Parathyroid adenoma (tissue), 2 donors: ENCODE results near the gene KNOP1.

Experiments
- H2AFZ ChIP-seq: fragments of 300-600 bp; sonication (generic); one replicate; pipeline ENCODE4 v1.7.0; 2017; ENCODE audit warnings: antibody characterized with exemption, mild to moderate bottlenecking
- H3K27ac ChIP-seq: fragments of 300-600 bp; sonication (generic); one replicate; pipeline ENCODE4 v1.7.0; 2017
- H3K27me3 ChIP-seq: fragments of 300-600 bp; sonication (generic); one replicate; pipeline ENCODE4 v1.7.0; 2017; ENCODE audit warnings: low read length; ENCODE audit not compliant: control insufficient read depth, insufficient read depth
- H3K36me3 ChIP-seq: fragments of 300-600 bp; sonication (generic); one replicate; pipeline ENCODE4 v1.7.0; 2017; ENCODE audit warnings: low read length; ENCODE audit not compliant: control insufficient read depth, insufficient read depth
- H3K4me1 ChIP-seq: fragments of 300-600 bp; sonication (generic); one replicate; pipeline ENCODE4 v1.7.0; 2017; ENCODE audit warnings: control low read depth
- H3K4me2 ChIP-seq: fragments of 300-600 bp; sonication (generic); one replicate; pipeline ENCODE4 v1.7.0; 2017; ENCODE audit warnings: low read length
- H3K4me3 ChIP-seq: fragments of 300-600 bp; sonication (generic); one replicate; pipeline ENCODE4 v1.7.0; 2017; ENCODE audit warnings: low read depth, low read length
- H3K79me2 ChIP-seq: fragments of 300-600 bp; sonication (generic); one replicate; pipeline ENCODE4 v1.7.0; 2017; ENCODE audit warnings: control low read depth
- H3K9ac ChIP-seq: fragments of 300-600 bp; sonication (generic); one replicate; pipeline ENCODE4 v1.7.0; 2017; ENCODE audit warnings: mild to moderate bottlenecking
- H3K9me3 ChIP-seq: fragments of 300-600 bp; sonication (generic); one replicate; pipeline ENCODE4 v1.7.0; 2017; ENCODE audit warnings: low read length; ENCODE audit not compliant: control insufficient read depth
- CTCF ChIP-seq: fragments of 300-600 bp; sonication (generic); IDR thresholded peaks from one replicate; pipeline ENCODE4 v1.7.0; 2017; ENCODE audit warnings: antibody characterized with exemption, mild to moderate bottlenecking
- donor health status: primary hyperparathyroidism.

KNOP1 gene

GRCh38 chr16:19706846-19707245 lies 11.2 kb downstream of the KNOP1 start:
- H3K4me1 ChIP-seq: peaks cover 48% of the 10 kb centered on the region
- no peak for TF ChIP-seq CTCF

DNA sequence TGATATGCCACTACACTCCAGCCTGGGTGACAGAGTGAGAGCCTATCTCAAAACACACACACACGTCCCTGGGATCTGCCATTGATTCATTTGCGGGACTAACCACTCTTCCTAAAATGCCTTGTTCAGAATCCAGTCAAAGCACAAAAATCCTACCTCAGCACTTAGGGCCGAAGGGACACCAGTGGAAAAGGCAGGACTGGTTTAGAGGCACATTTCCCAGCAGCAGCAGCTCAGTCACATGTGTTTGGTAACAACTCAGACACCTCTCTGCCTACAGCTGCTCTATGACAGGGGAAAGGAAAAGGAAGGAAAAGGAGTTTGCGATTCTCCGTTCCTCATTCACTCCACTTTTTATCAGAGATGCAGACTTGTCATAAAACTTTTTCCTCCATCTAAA lies 12.2 kb downstream of the KNOP1 start:
- H3K4me2 ChIP-seq: no peak overlapping the region
- peaks cover 43% of the 10 kb centered on the region for H3K4me1 ChIP-seq
- H3K9ac ChIP-seq: no peak overlapping the region
- peaks cover 19% of the 10 kb centered on the region for H3K79me2 ChIP-seq
- H3K27me3 ChIP-seq: no peaks in the 10 kb centered on the region
- no peak overlapping the region for H2AFZ ChIP-seq
- TF ChIP-seq CTCF: no peak
- no peaks in the 10 kb centered on the region for H3K9me3 ChIP-seq
- no peak overlapping the region for H3K4me3 ChIP-seq
- H3K27ac ChIP-seq: peak overlapping the region; percentile 62
- H3K36me3 ChIP-seq: no peaks in the 10 kb centered on the region

More at GRCh38 chr16:19706846-19707245, 11.2 kb downstream of the KNOP1 start:
- Histone ChIP-seq H3K9me3 (no peaks in the 10 kb centered on the region), H3K79me2 (peaks cover 29% of the 10 kb centered on the region), H2AFZ (no peak overlapping the region), H3K4me2 (no peak overlapping the region), H3K9ac (no peak overlapping the region), H3K4me3 (no peak overlapping the region), H3K36me3 (no peaks in the 10 kb centered on the region), H3K27me3 (no peaks in the 10 kb centered on the region), H3K27ac (no peak overlapping the region)

DNA sequence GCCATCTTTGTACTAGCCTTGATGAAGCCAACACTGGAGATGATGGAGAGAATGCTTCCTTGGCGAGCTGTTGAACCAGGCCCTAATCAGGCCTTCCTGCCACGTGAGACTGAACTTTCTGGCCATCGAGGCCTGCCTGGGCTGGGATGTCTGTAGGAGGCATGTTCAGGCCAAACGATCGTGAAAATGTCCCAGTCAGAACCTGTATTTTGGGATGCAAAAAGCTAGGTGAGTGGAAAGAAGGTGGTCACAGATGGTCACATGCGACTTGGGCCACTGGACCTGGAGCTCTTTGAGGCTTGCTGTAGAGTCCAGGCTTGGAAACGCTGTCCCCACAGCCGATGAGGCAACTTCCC lies 12.9 kb downstream of the KNOP1 start:
- Histone ChIP-seq H2AFZ (no peak overlapping the region), H3K9me3 (no peaks in the 10 kb centered on the region), H3K27ac (peak overlapping the region; percentile 62), H3K79me2 (peaks cover 16% of the 10 kb centered on the region), H3K4me2 (no peak overlapping the region), H3K4me3 (no peak overlapping the region), H3K27me3 (no peaks in the 10 kb centered on the region), H3K36me3 (no peaks in the 10 kb centered on the region), H3K9ac (no peak overlapping the region), H3K4me1 (peaks cover 43% of the 10 kb centered on the region)
- no peak for TF ChIP-seq CTCF

GRCh38 chr16:19704321-19705145 lies 13.5 kb downstream of the KNOP1 start:
- peak overlapping the region; percentile 62 for H3K27ac ChIP-seq

More at GRCh38 chr16:19704321-19705145, 13.5 kb downstream of the KNOP1 start:
- H3K79me2 ChIP-seq: peaks cover 10% of the 10 kb centered on the region
- H3K9ac ChIP-seq: no peak overlapping the region
- no peak for TF ChIP-seq CTCF
- H3K9me3 ChIP-seq: no peaks in the 10 kb centered on the region
- H2AFZ ChIP-seq: no peak overlapping the region
- H3K27me3 ChIP-seq: no peaks in the 10 kb centered on the region
- no peak overlapping the region for H3K4me3 ChIP-seq
- no peak overlapping the region for H3K4me2 ChIP-seq
- peaks cover 43% of the 10 kb centered on the region for H3K4me1 ChIP-seq
- H3K36me3 ChIP-seq: no peaks in the 10 kb centered on the region
